HepG2 (cell line): ENCODE measurements around the gene ZNFX1. TPM values are rescaled to one million over a fixed set of nuclear protein-coding genes. Genes with fewer than 3 reads are reported as not detected.
A peak's percentile ranks its signal among the peaks of the same experiment; 100 is the strongest.

ENCODE experiments used
- ARID4A ChIP-seq: sonication (generic); formaldehyde crosslinking; IDR thresholded peaks from 2 replicates; pipeline ENCODE4 v1.5.0; 2020; ENCODE audit warnings: mild to moderate bottlenecking, missing genetic modification reagents, borderline replicate concordance
- ATF7-NPFF ChIP-seq: sonication (generic); formaldehyde crosslinking; IDR thresholded peaks from 2 replicates; pipeline ENCODE4 v1.8.1; 2023; ENCODE audit warnings: mild to moderate bottlenecking, low read depth, missing genetic modification reagents, moderate library complexity
- BORCS8-MEF2B ChIP-seq: sonication (generic); formaldehyde crosslinking; IDR thresholded peaks from 2 replicates; pipeline ENCODE4 v1.8.0; 2022; ENCODE audit warnings: mild to moderate bottlenecking, missing genetic modification reagents
- CSRNP1 ChIP-seq: sonication (generic); formaldehyde crosslinking; IDR thresholded peaks from 2 replicates; pipeline ENCODE4 v1.8.1; 2023; ENCODE audit warnings: mild to moderate bottlenecking, missing genetic modification reagents
- HMGXB4 ChIP-seq, 2 experiments: sonication (generic) in 1 of 2; formaldehyde crosslinking in 1 of 2; IDR thresholded peaks; 2 replicates each; pipeline versions ENCODE4 v1.4.0 to v1.6.1; 2018 to 2020; ENCODE audit warnings: missing genetic modification reagents in 2 of 2, borderline replicate concordance in 1 of 2, low read depth in 1 of 2, mild to moderate bottlenecking in 1 of 2, missing biosample characterization in 1 of 2
- JUNB ChIP-seq: sonication (generic); formaldehyde crosslinking; IDR thresholded peaks from 2 replicates; pipeline ENCODE4 v1.8.0; 2022; ENCODE audit warnings: missing genetic modification reagents, mild to moderate bottlenecking, borderline replicate concordance
- NRL ChIP-seq: sonication (generic); formaldehyde crosslinking; IDR thresholded peaks from 2 replicates; pipeline ENCODE4 v1.5.0; 2020; ENCODE audit warnings: missing genetic modification reagents, mild to moderate bottlenecking, moderate library complexity, borderline replicate concordance
- TBX3 ChIP-seq: fragments of 450-650 bp; IDR thresholded peaks from 2 replicates; pipeline ENCODE4 v1.6.1; 2017; ENCODE audit warnings: antibody characterized with exemption, mild to moderate bottlenecking, inconsistent platforms, borderline replicate concordance
- TRIM24 ChIP-seq: sonication (generic); formaldehyde crosslinking; IDR thresholded peaks from 2 replicates; pipeline ENCODE4 v1.8.0; 2022; ENCODE audit warnings: mild to moderate bottlenecking, missing genetic modification reagents
- ZMYM4 ChIP-seq: sonication (generic); formaldehyde crosslinking; IDR thresholded peaks from 2 replicates; pipeline ENCODE4 v1.8.1; 2023; ENCODE audit warnings: mild to moderate bottlenecking, missing genetic modification reagents
- ZNF160 ChIP-seq: sonication (generic); formaldehyde crosslinking; IDR thresholded peaks from 2 replicates; pipeline ENCODE4 v1.8.0; 2022; ENCODE audit warnings: mild to moderate bottlenecking, inconsistent platforms, missing genetic modification reagents
- ZNF607 ChIP-seq: sonication (generic); formaldehyde crosslinking; IDR thresholded peaks from 2 replicates; pipeline ENCODE4 v1.5.1; 2020; ENCODE audit warnings: missing genetic modification reagents, mild to moderate bottlenecking, borderline replicate concordance
- ZNF841 ChIP-seq: sonication (generic); formaldehyde crosslinking; IDR thresholded peaks from 2 replicates; pipeline ENCODE4 v1.8.1; 2023; ENCODE audit warnings: missing genetic modification reagents, borderline replicate concordance
- polyA plus RNA-seq, 8 experiments: library from polyadenylated mRNA; depleted of rRNA in 3 of 8; stranded (reverse) in 7 of 8; unstranded in 1 of 8; fragments of >200 nt; fragmentation: Illumina TruSeq in 4 of 8; extraction: Trizol in 4 of 8; gene quantifications; 2 replicates each; pipeline versions ENCODE4 v1.2.1 to v1.2.3, GENCODE V29; 2011 to 2016; ENCODE audit warnings: low read depth in 4 of 8, missing spikeins in 1 of 8, mixed read lengths in 1 of 8; ENCODE audit not compliant: insufficient read depth in 1 of 8
- total RNA-seq, 5 experiments: library from RNA; depleted of rRNA; stranded (reverse); fragments of >200 nt; fragmentation: Illumina TruSeq; extraction: Trizol; gene quantifications; 2 replicates each; pipeline ENCODE4 v1.2.3, GENCODE V29; 2016; ENCODE audit warnings: low read depth in 1 of 5
- TF ChIP-seq, protein P1 (sequence below): sonication (generic); formaldehyde crosslinking; IDR thresholded peaks from 2 replicates; pipeline ENCODE4 v1.9.0; 2022; ENCODE audit warnings: low read depth, missing genetic modification reagents
- TF ChIP-seq, protein P2 (sequence below): sonication (generic); formaldehyde crosslinking; IDR thresholded peaks from 2 replicates; pipeline ENCODE4 v1.5.0; 2020; ENCODE audit warnings: missing genetic modification reagents, mild to moderate bottlenecking, borderline replicate concordance

ZNFX1 gene
- total and polyA plus RNA-seq, 2 of the 13 experiments (the other 11 are each of a cell fraction or from before 2014, with no cell fraction given) = 2.9 to 11.1 TPM

- TF ChIP-seq ARID4A (no peak), ATF7-NPFF (CRISPR knock-in tag) (no peak), CSRNP1 (CRISPR knock-in tag) (peak; percentile 9; the same call in 1 of the 2 replicates), BORCS8-MEF2B (CRISPR knock-in tag) (peak; percentile 8; the same call in 1 of the 2 replicates), TBX3 (no peak), ZNF841 (CRISPR knock-in tag) (no peak), HMGXB4 (CRISPR knock-in tag; IDR thresholded peaks at IDR 0.05; ENCODE audit: borderline replicate concordance in 1 of 2, low read depth in 1 of 2) (no peak), TRIM24 (no peak), NRL (no peak; the same call in 1 of the 2 replicates), ZNF160 (CRISPR knock-in tag) (no peak), ZMYM4 (CRISPR knock-in tag) (no peak), JUNB (CRISPR knock-in tag) (no peak; the same call in 1 of the 2 replicates), ZNF607 (CRISPR knock-in tag) (no peak; the same call in 1 of the 2 replicates)
- TF ChIP-seq, protein P1, sequence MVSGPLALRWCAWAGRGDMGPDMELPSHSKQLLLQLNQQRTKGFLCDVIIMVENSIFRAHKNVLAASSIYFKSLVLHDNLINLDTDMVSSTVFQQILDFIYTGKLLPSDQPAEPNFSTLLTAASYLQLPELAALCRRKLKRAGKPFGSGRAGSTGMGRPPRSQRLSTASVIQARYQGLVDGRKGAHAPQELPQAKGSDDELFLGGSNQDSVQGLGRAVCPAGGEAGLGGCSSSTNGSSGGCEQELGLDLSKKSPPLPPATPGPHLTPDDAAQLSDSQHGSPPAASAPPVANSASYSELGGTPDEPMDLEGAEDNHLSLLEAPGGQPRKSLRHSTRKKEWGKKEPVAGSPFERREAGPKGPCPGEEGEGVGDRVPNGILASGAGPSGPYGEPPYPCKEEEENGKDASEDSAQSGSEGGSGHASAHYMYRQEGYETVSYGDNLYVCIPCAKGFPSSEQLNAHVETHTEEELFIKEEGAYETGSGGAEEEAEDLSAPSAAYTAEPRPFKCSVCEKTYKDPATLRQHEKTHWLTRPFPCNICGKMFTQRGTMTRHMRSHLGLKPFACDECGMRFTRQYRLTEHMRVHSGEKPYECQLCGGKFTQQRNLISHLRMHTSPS = no peak; the same call in 1 of the 2 replicates
- TF ChIP-seq, protein P2, sequence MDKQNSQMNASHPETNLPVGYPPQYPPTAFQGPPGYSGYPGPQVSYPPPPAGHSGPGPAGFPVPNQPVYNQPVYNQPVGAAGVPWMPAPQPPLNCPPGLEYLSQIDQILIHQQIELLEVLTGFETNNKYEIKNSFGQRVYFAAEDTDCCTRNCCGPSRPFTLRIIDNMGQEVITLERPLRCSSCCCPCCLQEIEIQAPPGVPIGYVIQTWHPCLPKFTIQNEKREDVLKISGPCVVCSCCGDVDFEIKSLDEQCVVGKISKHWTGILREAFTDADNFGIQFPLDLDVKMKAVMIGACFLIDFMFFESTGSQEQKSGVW (CRISPR knock-in tag) = no peak
These were observed 1.2 kb upstream of the ZNFX1 start (continued) for GRCh38 chr20:49278818-49279676.
